ENCODE data around the gene EXD1. TPM values are rescaled to one million over a fixed set of nuclear protein-coding genes. Genes with fewer than 3 reads are reported as not detected.

The EXD1 gene
- total and polyA plus RNA-seq, 2 of the 13 experiments (the other 11 are each of a cell fraction or from before 2014, with no cell fraction given): not detected

DNA sequence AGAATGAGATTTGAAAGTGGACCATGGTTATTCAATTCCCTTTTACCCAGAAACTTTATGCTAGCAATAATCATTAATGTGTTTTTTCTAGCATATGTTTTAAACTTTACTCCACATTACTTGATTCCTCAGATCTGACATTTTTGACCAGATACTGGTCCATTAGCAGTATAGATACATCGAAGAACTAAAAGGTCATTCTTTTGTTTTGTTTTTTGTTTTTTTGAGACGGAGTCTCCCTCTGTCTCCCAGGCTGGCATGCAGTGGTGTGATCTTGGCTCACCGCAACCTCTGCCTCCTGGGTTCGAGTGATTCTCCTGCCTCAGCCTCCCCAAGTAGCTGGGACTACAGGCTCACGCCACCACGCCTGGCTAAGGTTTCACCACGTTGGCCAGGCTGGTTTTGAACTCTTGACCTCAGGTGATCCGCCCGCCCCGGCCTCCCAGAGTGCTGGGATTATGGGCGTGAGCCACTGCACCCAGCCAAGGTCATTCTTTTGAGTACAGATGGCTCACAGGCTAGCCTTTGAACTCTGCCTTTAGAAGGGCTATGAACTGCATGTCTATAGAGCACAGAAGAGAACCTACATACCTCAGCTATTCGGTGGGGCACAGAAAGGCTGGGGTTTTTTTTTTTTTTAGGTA is 29.1 kb upstream of the EXD1 start (continued):
- TF ChIP-seq ZNF792 (CRISPR knock-in tag; IDR thresholded peaks at IDR 0.05): peak; percentile 67; the same call in 1 of the 2 replicates
- peak; percentile 50; the same call in 1 of the 2 replicates for TF ChIP-seq NFYC (CRISPR knock-in tag; IDR thresholded peaks at IDR 0.05)
- no peak for TF ChIP-seq TCF7L2 (IDR thresholded peaks at IDR 0.05; ENCODE audit: low read depth, low read length)
- TF ChIP-seq, protein P1, sequence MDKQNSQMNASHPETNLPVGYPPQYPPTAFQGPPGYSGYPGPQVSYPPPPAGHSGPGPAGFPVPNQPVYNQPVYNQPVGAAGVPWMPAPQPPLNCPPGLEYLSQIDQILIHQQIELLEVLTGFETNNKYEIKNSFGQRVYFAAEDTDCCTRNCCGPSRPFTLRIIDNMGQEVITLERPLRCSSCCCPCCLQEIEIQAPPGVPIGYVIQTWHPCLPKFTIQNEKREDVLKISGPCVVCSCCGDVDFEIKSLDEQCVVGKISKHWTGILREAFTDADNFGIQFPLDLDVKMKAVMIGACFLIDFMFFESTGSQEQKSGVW (CRISPR knock-in tag; IDR thresholded peaks at IDR 0.05; ENCODE audit: borderline replicate concordance): no peak
- TF ChIP-seq U2AF2 (IDR thresholded peaks at IDR 0.05; ENCODE audit: low read depth, low read length): no peak
- TF ChIP-seq ZNF12 (CRISPR knock-in tag; IDR thresholded peaks at IDR 0.05): no peak
- TF ChIP-seq ZFP36 (IDR thresholded peaks at IDR 0.05; ENCODE audit: borderline replicate concordance, low read depth, low read length, partially characterized antibody): no peak
- TF ChIP-seq ZNF256 (CRISPR knock-in tag; conservative IDR thresholded peaks at IDR 0.05): no peak
- TF ChIP-seq HOXD1 (CRISPR knock-in tag; IDR thresholded peaks at IDR 0.05): peak; percentile 60; the same call in 1 of the 2 replicates
- no peak; the same call in 1 of the 2 replicates for TF ChIP-seq FOXP1 (IDR thresholded peaks at IDR 0.05)
- peak; percentile 67 for TF ChIP-seq FOXP1 (CRISPR knock-in tag; IDR thresholded peaks at IDR 0.05)
- TF ChIP-seq MYNN (CRISPR knock-in tag; IDR thresholded peaks at IDR 0.05; ENCODE audit: low read depth): no peak
- TF ChIP-seq, protein P2, sequence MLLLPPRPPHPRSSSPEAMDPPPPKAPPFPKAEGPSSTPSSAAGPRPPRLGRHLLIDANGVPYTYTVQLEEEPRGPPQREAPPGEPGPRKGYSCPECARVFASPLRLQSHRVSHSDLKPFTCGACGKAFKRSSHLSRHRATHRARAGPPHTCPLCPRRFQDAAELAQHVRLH (CRISPR knock-in tag; IDR thresholded peaks at IDR 0.05; ENCODE audit: borderline replicate concordance, low read depth): peak; percentile 82; the same call in 1 of the 2 replicates
- peak; percentile 31; the same call in 1 of the 2 replicates for TF ChIP-seq ZFY (CRISPR knock-in tag; IDR thresholded peaks at IDR 0.05)
- peak; percentile 65 for TF ChIP-seq CREM (IDR thresholded peaks at IDR 0.05)
- TF ChIP-seq CREM (CRISPR knock-in tag; IDR thresholded peaks at IDR 0.05): no peak
- TF ChIP-seq, protein P3, sequence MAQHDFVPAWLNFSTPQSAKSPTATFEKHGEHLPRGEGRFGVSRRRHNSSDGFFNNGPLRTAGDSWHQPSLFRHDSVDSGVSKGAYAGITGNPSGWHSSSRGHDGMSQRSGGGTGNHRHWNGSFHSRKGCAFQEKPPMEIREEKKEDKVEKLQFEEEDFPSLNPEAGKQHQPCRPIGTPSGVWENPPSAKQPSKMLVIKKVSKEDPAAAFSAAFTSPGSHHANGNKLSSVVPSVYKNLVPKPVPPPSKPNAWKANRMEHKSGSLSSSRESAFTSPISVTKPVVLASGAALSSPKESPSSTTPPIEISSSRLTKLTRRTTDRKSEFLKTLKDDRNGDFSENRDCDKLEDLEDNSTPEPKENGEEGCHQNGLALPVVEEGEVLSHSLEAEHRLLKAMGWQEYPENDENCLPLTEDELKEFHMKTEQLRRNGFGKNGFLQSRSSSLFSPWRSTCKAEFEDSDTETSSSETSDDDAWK (CRISPR knock-in tag; IDR thresholded peaks at IDR 0.05): no peak
- peak; percentile 93 for TF ChIP-seq ZNF350 (CRISPR knock-in tag; IDR thresholded peaks at IDR 0.05; ENCODE audit: borderline replicate concordance, low read depth)
- 0 out of 2 replicates have a peak, but pooled peaks have one; percentile 64 for TF ChIP-seq NKX3-1 (CRISPR knock-in tag; IDR thresholded peaks at IDR 0.05)
- peak; percentile 82 for TF ChIP-seq BCL6 (CRISPR knock-in tag; IDR thresholded peaks at IDR 0.05)
- no peak for TF ChIP-seq ZNF136 (CRISPR knock-in tag; IDR thresholded peaks at IDR 0.05; ENCODE audit: low read depth)
- TF ChIP-seq, protein P4, sequence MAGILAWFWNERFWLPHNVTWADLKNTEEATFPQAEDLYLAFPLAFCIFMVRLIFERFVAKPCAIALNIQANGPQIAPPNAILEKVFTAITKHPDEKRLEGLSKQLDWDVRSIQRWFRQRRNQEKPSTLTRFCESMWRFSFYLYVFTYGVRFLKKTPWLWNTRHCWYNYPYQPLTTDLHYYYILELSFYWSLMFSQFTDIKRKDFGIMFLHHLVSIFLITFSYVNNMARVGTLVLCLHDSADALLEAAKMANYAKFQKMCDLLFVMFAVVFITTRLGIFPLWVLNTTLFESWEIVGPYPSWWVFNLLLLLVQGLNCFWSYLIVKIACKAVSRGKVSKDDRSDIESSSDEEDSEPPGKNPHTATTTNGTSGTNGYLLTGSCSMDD (CRISPR knock-in tag; IDR thresholded peaks at IDR 0.05): no peak
- TF ChIP-seq ZNF83 (CRISPR knock-in tag; IDR thresholded peaks at IDR 0.05; ENCODE audit: borderline replicate concordance): no peak
- no peak for TF ChIP-seq ZNF737 (CRISPR knock-in tag; IDR thresholded peaks at IDR 0.05; ENCODE audit: borderline replicate concordance)
- TF ChIP-seq SAFB2 (CRISPR knock-in tag; IDR thresholded peaks at IDR 0.05; ENCODE audit: borderline replicate concordance, low read depth): peak; percentile 33; the same call in 1 of the 2 replicates
- peak; percentile 49 for TF ChIP-seq TBL1XR1 (IDR thresholded peaks at IDR 0.05; ENCODE audit: borderline replicate concordance, low read length, partially characterized antibody)
- TF ChIP-seq, protein P5, sequence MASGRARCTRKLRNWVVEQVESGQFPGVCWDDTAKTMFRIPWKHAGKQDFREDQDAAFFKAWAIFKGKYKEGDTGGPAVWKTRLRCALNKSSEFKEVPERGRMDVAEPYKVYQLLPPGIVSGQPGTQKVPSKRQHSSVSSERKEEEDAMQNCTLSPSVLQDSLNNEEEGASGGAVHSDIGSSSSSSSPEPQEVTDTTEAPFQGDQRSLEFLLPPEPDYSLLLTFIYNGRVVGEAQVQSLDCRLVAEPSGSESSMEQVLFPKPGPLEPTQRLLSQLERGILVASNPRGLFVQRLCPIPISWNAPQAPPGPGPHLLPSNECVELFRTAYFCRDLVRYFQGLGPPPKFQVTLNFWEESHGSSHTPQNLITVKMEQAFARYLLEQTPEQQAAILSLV (CRISPR knock-in tag; IDR thresholded peaks at IDR 0.05; ENCODE audit: borderline replicate concordance): 0 out of 2 replicates have a peak, but pooled peaks have one; percentile 61
- TF ChIP-seq ZZZ3 (CRISPR knock-in tag; IDR thresholded peaks at IDR 0.05; ENCODE audit: borderline replicate concordance): no peak

Data from HepG2 (cell line).